ENCODE results near the gene VWA7.
A peak's percentile ranks its signal among the peaks of the same experiment; 100 is the strongest.

GRCh38 chr6:31729515-31729978 lies 47.6 kb downstream of the VWA7 start:
- TF ChIP-seq CTCF (IDR thresholded peaks at IDR 0.05) (peak in 7 of 12 donors; percentile 36 to 76 (median 54)), POLR2A (IDR thresholded peaks at IDR 0.05) (peak in 1 of 2 donors; percentile 57)

All from heart left ventricle (tissue), 13 donors.